HG02642 (cell line): Measurements from ENCODE around the gene GON4L.
A peak's percentile ranks its signal among the peaks of the same experiment; 100 is the strongest.
"Not testable (repeated sequence)": the region's sequence is repeated elsewhere in the genome, so short reads cannot be mapped to it uniquely, and the experiment has no call there.

ENCODE experiments used
- ATAC-seq: cut with Tn5 transposase; IDR thresholded peaks from one replicate; pipeline ENCODE4 v1.9.1; 2021; ENCODE audit warnings: mild to moderate bottlenecking; ENCODE audit not compliant: unreplicated experiment, poor library complexity

GON4L gene

GRCh38 chr1:155856975-155857930 lies at the start of gene GON4L:
Gene GON4L, minus strand, starts transcription at chr1:155857214. Its CDS starts 3,434 bp downstream, at chr1:155853780.
- peak; percentile 58 for ATAC-seq

GRCh38 chr1:155904261-155904660 lies 47.2 kb upstream of the GON4L start:
- no peak for ATAC-seq

- no peak for ATAC-seq
Observed at GRCh38 chr1:155900161-155900560, 43.1 kb upstream of the GON4L start.

GRCh38 chr1:155899683-155900082 lies 42.7 kb upstream of the GON4L start:
- no peak for ATAC-seq

GRCh38 chr1:155898888-155899287 lies 41.9 kb upstream of the GON4L start:
- ATAC-seq, result no peak

GRCh38 chr1:155897746-155898145 lies 40.7 kb upstream of the GON4L start:
- no peak for ATAC-seq

- ATAC-seq, result not testable (repeated sequence)
Observed at GRCh38 chr1:155896476-155896875, 39.5 kb upstream of the GON4L start.

- not testable (repeated sequence) for ATAC-seq
Observed at GRCh38 chr1:155895617-155896016, 38.6 kb upstream of the GON4L start.

- ATAC-seq, result no peak
Observed at GRCh38 chr1:155893389-155894142, 36.6 kb upstream of the GON4L start.

GRCh38 chr1:155892796-155893195 lies 35.8 kb upstream of the GON4L start:
- no peak for ATAC-seq

GRCh38 chr1:155890251-155890650 lies 33.2 kb upstream of the GON4L start:
- no peak for ATAC-seq

- no peak for ATAC-seq
Observed at GRCh38 chr1:155889566-155889965, 32.6 kb upstream of the GON4L start.

- ATAC-seq, result no peak
Observed at GRCh38 chr1:155888481-155888880, 31.5 kb upstream of the GON4L start.

GRCh38 chr1:155884982-155885381 lies 28.0 kb upstream of the GON4L start:
- ATAC-seq, result no peak

GRCh38 chr1:155884031-155884960 lies 27.3 kb upstream of the GON4L start:
- ATAC-seq, result no peak

- ATAC-seq, result no peak
Observed at GRCh38 chr1:155882766-155883165, 25.8 kb upstream of the GON4L start.

GRCh38 chr1:155882235-155882634 lies 25.2 kb upstream of the GON4L start:
- no peak for ATAC-seq

GRCh38 chr1:155880950-155881349 lies 23.9 kb upstream of the GON4L start:
- ATAC-seq, result no peak

GRCh38 chr1:155880251-155880650 lies 23.2 kb upstream of the GON4L start:
- no peak for ATAC-seq

GRCh38 chr1:155877945-155878344 lies 20.9 kb upstream of the GON4L start:
- no peak for ATAC-seq
